Activated T-cell treated with anti-CD3 and anti-CD28 coated beads, Interleukin-2, amount 50 U/mL, for 24 hours (primary cell): ENCODE data around the gene ABCC10.
"Not testable (repeated sequence)": the region's sequence is repeated elsewhere in the genome, so short reads cannot be mapped to it uniquely, and the experiment has no call there.

Experiments
- DNase-seq: peaks from one replicate; pipeline ENCODE4 v3.0.0-alpha.2; 2020
- H3K27ac Mint-ChIP-seq: 2 replicates; pipeline ENCODE4 v1.8.0; 2020; ENCODE audit warnings: mild to moderate bottlenecking, mixed read lengths
- H3K27me3 Mint-ChIP-seq: 2 replicates; pipeline ENCODE4 v1.8.0; 2020; ENCODE audit warnings: mixed read lengths
- H3K36me3 Mint-ChIP-seq: 2 replicates; pipeline ENCODE4 v1.8.0; 2020; ENCODE audit warnings: low read depth, mixed read lengths
- H3K4me1 Mint-ChIP-seq: 2 replicates; pipeline ENCODE4 v1.8.0; 2020; ENCODE audit warnings: low read depth, mixed read lengths
- H3K4me3 Mint-ChIP-seq: 2 replicates; pipeline ENCODE4 v1.8.0; 2020; ENCODE audit warnings: mild to moderate bottlenecking, moderate library complexity, mixed read lengths
- H3K9me3 Mint-ChIP-seq: 2 replicates; pipeline ENCODE4 v1.8.0; 2020; ENCODE audit warnings: mixed read lengths

Gene ABCC10

DNA sequence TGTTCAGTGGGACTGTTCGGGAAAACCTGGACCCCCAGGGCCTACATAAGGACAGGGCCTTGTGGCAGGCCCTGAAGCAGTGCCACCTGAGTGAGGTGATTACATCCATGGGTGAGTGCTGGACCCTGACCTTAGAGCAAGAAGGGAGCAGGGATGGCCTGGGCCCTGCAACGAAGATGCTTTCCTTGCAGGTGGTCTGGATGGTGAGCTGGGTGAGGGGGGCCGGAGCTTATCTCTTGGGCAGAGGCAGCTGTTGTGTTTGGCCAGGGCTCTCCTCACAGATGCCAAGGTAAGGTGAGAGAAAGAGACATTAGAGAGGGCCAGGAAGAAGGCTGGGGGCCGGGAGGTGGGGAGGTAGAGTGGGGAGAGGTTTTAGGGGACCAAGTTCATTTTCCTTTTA lies 21.6 kb downstream of the ABCC10 start:
- H3K4me3 Mint-ChIP-seq = no peak overlapping the region
- peak overlapping the region; percentile 23 for H3K27ac Mint-ChIP-seq
- H3K36me3 Mint-ChIP-seq = peaks cover 90% of the 10 kb centered on the region
- no peaks in the 10 kb centered on the region for H3K4me1 Mint-ChIP-seq
- DNase-seq = no peak
- H3K27me3 Mint-ChIP-seq = no peaks in the 10 kb centered on the region
- no peaks in the 10 kb centered on the region for H3K9me3 Mint-ChIP-seq

DNA sequence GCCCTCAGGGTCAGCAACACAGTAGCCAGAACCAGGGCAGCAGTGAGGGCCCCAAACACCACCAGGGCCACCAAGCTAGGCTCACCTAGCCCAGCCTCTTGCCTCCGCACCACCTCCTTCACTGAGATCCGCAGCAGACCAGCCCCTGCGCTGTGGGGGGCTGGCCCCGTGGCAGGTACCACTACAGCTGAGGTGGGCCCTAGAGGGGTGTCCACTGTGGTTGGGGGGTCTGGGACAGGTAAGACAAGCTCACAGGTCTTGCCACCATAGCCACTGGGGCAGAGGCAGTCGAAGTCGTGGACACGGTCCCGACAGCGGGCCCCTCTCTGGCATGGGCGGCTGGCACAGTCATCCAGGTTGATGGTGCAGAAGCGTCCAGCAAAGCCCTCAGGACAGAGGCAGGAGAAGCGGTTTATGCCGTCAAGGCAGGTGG lies 23.4 kb downstream of the ABCC10 start:
- H3K9me3 Mint-ChIP-seq = no peaks in the 10 kb centered on the region
- H3K4me1 Mint-ChIP-seq = peaks cover 7% of the 10 kb centered on the region
- H3K27ac Mint-ChIP-seq = no peak overlapping the region
- H3K27me3 Mint-ChIP-seq = peaks cover 1% of the 10 kb centered on the region
- H3K36me3 Mint-ChIP-seq = peaks cover 72% of the 10 kb centered on the region
- no peak overlapping the region for H3K4me3 Mint-ChIP-seq
- DNase-seq = no peak

DNA sequence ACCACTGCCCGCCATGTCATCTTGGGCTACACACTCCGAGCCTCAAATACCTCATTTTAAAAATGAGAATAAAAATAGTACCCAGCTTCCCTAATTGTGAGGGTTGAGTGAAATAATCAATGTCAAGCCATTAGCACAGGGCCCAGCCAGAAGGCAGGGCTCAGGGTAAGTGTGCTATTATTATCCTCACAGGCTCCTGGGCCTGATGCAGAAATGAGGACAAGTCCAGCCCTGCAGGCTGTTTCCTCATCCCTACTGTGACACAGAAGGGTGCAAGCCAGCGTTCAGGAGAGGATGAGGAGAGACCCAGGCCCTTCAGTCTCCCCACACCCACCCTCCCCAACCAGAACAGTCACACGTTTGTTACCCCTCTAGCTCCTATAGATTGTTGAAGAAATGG lies 24.0 kb downstream of the ABCC10 start:
- no peak for DNase-seq
- Mint-ChIP-seq H3K27me3 (peaks cover 7% of the 10 kb centered on the region), H3K27ac (no peak overlapping the region), H3K4me3 (no peak overlapping the region), H3K9me3 (no peaks in the 10 kb centered on the region), H3K4me1 (peaks cover 13% of the 10 kb centered on the region), H3K36me3 (peaks cover 66% of the 10 kb centered on the region)

DNA sequence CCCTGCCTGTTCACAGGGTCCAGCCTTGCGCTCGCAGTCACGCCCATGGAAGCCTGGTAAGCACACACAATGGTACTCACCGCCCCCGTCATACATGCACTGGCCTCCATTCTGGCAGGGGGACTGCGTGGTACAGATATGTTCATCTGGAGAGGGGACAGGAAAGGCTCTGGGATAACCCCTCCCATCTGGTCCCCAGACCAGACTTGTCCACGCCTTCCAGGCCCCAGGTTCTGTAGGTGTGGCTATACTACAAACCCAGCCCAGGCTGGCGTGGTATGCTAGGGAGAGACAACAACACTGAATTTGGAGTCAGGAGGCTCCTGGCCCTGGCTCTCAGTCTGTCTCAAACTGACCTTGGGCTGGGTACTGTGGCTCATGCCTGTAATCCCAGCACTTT lies 24.6 kb downstream of the ABCC10 start:
- Mint-ChIP-seq H3K4me1 (peaks cover 15% of the 10 kb centered on the region), H3K27me3 (peaks cover 11% of the 10 kb centered on the region), H3K4me3 (no peak overlapping the region), H3K27ac (no peak overlapping the region), H3K36me3 (peaks cover 62% of the 10 kb centered on the region), H3K9me3 (no peaks in the 10 kb centered on the region)
- DNase-seq = no peak

DNA sequence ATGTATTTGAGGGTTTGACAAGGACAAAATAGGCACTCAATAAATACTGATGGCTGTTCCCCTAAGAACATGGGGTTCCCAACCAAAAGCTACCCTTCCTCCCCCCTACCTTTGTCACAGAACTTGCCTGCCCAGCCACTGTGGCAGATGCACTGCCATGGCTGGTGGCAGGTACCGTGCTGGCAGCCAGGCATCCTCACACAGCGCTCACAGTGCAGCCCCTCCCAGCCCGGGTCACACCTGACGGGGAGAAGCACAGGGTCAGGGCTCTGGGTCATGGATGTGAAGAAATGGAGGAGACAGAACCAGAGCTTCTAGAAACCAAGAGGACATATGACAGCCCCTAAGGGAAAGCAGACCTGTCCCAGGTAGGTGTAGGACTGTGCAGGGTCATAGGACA lies 25.6 kb downstream of the ABCC10 start:
- no peak for DNase-seq
- no peak overlapping the region for H3K27ac Mint-ChIP-seq

DNA sequence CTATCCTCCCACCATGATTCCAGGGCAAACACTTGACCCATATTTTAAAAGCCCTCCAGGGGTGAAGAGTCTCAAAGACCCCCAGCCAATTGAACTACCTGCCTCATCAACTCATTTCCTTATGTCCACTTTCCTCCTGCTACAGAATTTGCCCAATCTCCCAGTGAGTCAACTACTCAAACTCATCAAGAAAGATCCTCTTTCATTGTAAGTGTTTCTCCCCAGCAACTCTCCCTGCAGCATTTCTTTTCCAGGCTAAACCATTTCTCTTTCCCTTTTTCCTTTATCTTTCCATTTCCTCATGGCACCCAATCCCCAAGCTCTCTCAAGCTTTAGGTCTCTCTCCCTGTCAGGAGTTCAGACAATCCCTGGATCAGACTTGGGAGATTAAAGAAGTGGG lies 26.5 kb downstream of the ABCC10 start:
- Mint-ChIP-seq H3K4me1 (peaks cover 15% of the 10 kb centered on the region), H3K27ac (no peak overlapping the region), H3K27me3 (peaks cover 12% of the 10 kb centered on the region), H3K36me3 (peaks cover 43% of the 10 kb centered on the region), H3K9me3 (no peaks in the 10 kb centered on the region), H3K4me3 (peak overlapping the region; percentile 72)
- DNase-seq = no peak

More for the DNA sequence above, 25.6 kb downstream of the ABCC10 start:
- Mint-ChIP-seq H3K36me3 (peaks cover 52% of the 10 kb centered on the region), H3K4me3 (no peak overlapping the region), H3K9me3 (no peaks in the 10 kb centered on the region), H3K27me3 (peaks cover 12% of the 10 kb centered on the region), H3K4me1 (peaks cover 15% of the 10 kb centered on the region)

DNA sequence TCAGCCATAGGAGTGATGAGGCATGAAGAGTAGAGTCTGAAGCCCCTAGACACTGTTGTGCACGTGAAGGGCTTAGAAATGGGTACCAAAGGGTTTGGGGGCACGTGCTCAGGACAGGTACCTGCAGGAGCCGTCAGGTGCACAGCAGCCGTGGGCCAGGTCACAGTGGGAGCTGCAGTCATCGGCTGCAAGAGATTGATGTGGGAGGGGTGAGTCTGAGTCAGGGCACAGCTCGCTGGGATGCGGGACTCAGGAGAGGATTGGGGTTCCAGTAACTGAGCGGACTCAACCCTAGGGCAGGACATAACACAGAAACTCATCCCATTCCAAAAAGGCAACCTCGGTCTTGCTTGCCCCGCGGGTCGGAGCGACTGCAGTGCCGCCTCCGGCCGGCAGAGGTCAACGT lies 27.0 kb downstream of the ABCC10 start:
- H3K36me3 Mint-ChIP-seq = peaks cover 39% of the 10 kb centered on the region
- H3K4me3 Mint-ChIP-seq = peak overlapping the region; percentile 72
- DNase-seq = peak; percentile 82
- no peaks in the 10 kb centered on the region for H3K9me3 Mint-ChIP-seq
- H3K27me3 Mint-ChIP-seq = peaks cover 12% of the 10 kb centered on the region
- H3K27ac Mint-ChIP-seq = peak overlapping the region; percentile 9
- peaks cover 15% of the 10 kb centered on the region for H3K4me1 Mint-ChIP-seq

DNA sequence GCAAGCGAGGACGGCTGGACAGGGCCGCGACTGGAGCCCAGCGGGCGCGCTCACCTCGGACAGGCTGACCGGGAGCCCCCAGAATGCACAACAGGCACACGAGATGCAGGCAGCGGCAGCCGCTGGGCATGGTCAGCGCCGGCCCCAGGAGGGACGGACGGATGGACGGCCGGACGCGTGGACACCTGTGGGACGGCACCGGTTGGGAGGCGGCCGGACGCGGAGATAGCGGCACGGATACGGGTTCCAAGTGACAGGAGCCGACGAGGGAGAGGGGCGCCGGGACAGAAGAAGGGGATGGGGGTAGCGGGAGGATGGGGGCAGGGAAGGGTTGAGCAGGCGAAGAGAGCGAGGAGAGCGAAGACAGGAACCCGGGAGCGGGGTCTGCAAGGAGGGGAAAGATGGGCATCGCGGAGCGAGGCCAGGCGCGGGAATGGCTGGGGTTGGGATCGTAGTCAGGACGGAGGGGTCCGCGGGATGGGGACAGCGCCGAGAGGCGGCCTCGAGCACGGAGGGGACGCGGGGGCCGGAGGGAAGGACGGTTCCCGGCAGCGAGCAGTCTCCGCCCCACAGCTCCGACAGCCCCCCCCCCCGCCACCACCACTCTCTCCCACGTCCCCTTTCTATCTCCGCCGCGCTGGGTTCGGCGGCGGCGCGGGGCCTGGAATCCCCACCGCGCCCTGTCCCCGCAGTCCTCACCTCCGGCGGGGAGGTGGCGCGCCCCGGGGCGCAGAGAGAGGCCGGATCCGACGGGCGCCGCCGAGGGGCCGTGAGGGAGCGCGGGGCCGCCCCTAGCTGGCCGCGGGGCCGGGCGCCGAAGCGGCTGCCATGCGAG lies 27.6 kb downstream of the ABCC10 start:
- Mint-ChIP-seq H3K36me3 (peaks cover 32% of the 10 kb centered on the region), H3K4me1 (peaks cover 15% of the 10 kb centered on the region), H3K4me3 (peak overlapping the region; percentile 72), H3K27me3 (peaks cover 12% of the 10 kb centered on the region), H3K27ac (no peak overlapping the region), H3K9me3 (no peaks in the 10 kb centered on the region)
- DNase-seq = peak; percentile 71

DNA sequence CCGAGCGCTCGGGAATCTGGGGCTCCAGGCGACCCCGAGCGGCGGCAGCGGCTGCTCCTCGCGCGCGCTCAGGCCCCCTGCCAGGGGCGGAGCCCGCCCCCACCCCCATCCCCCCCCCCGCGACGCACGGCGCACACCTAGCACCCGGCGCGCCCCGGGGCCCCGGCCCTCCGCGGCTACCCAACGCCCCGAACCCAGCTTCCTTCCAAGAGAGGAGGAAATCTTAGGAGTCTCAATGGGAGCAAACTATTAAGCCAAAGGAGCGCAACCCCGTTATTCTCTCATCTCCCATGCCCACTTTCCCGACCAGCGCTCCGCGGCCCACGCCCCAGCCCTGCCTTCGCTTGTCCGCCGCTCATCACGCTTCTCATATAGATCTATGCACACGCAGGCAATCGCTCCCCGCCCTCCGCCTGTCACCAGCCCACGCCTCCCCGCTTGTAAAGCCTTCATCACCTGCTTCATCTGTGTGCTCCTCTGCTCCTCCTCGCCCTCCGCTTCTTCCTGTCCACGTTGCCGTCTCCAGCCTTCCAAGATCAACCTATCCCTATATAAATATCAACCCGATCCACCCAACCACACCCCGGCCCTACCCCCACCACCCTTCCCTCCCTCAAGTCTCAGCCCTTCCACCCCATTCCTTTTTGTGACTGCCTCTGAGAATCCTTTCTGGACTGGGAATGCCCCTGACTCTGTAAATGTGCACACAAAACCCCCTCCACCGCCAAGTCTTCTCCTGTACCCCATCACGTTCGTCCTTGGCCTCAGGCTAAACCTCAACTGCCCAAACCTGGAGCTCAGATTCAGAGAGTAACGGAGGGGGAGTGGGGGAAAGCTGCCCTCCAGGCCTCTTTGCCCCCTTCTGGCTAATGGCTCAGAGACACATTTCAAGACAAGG lies 28.4 kb downstream of the ABCC10 start, which contains the start of gene DLK2:
TSS of gene DLK2 (minus strand) at position 18 of the 898 bp plus-strand sequence. CDS start 723 bp downstream, outside the sequence.
- H3K4me1 Mint-ChIP-seq = peaks cover 15% of the 10 kb centered on the region
- peaks cover 24% of the 10 kb centered on the region for H3K36me3 Mint-ChIP-seq
- H3K27me3 Mint-ChIP-seq = peaks cover 12% of the 10 kb centered on the region
- peak within 1 kb of the TSS; percentile 78 for H3K4me3 Mint-ChIP-seq
- H3K9me3 Mint-ChIP-seq = no peaks in the 10 kb centered on the region
- peak; percentile 70 for DNase-seq
- H3K27ac Mint-ChIP-seq = peak within 1 kb of the TSS; percentile 38

DNA sequence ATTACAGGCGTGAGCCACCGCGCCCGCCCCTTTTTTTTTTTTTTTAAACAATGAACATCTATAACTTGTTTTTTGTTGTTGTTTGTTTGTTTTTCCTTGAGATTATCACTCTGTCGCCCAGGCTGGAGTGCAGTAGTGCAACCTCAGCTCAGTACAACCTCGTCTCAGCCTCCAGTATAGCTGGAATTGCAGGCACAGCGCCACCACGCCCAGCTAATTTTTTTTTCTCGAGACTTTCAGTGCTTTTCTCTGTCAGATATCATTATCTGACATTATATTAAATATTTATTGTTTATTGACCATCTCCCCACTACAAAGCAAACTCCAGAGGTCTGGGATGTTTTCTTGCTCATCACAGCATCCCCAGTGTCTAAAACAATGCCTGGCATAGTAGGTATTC lies 30.3 kb downstream of the ABCC10 start:
- no peak overlapping the region for H3K27ac Mint-ChIP-seq
- H3K4me3 Mint-ChIP-seq = no peak overlapping the region

DNA sequence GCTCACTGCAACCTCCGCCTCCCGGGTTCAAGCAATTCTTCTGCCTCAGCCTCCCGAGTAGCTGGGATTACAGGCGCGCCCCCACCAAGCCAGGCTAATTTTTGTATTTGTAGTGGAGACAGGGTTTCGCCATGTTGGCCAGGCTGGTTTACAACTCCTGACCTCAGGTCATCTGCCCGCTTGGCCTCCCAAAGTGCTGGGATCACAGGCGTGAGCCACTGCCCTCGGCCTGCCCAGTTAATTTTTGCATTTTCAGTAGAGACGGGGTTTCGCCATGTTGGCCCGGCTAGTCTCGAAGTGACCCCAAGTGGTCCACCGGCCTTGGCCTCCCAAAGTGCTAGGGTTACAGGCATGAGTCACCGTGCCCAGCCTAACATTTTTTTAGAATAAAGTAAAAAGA lies 30.8 kb downstream of the ABCC10 start:
- peaks cover 18% of the 10 kb centered on the region for H3K27me3 Mint-ChIP-seq
- H3K4me3 Mint-ChIP-seq = not testable (repeated sequence)

More for the DNA sequence above, 30.3 kb downstream of the ABCC10 start:
- DNase-seq = no peak
- no peaks in the 10 kb centered on the region for H3K9me3 Mint-ChIP-seq
- peaks cover 15% of the 10 kb centered on the region for H3K4me1 Mint-ChIP-seq
- H3K36me3 Mint-ChIP-seq = peaks cover 9% of the 10 kb centered on the region
- peaks cover 15% of the 10 kb centered on the region for H3K27me3 Mint-ChIP-seq

DNA sequence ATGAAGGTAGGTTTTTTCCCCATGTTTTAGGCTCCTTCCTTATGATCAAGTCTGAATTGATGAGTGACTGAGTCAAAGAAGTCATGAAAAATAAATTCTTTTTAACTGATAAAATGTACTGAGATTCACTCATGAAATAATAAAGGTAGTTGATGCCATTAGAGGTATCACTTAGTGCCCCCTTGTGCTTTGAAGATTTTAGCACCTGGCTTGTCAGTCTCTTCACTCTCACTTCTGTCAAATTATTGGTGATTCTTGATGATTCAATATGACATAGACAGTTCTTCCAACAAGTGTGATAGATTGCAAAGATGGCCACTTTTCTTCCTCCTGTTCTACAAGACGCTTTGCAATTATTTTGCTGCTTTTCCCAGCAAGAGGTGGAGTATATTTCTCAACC lies 32.2 kb downstream of the ABCC10 start:
- H3K27me3 Mint-ChIP-seq = peaks cover 21% of the 10 kb centered on the region
- no peak overlapping the region for H3K27ac Mint-ChIP-seq
- no peaks in the 10 kb centered on the region for H3K36me3 Mint-ChIP-seq
- no peak overlapping the region for H3K4me3 Mint-ChIP-seq
- no peak for DNase-seq
- H3K4me1 Mint-ChIP-seq = peaks cover 10% of the 10 kb centered on the region
- no peaks in the 10 kb centered on the region for H3K9me3 Mint-ChIP-seq

More for the DNA sequence above, 30.8 kb downstream of the ABCC10 start:
- H3K9me3 Mint-ChIP-seq, DNase-seq, H3K36me3 Mint-ChIP-seq, H3K27ac Mint-ChIP-seq: not testable (repeated sequence)
- peaks cover 15% of the 10 kb centered on the region for H3K4me1 Mint-ChIP-seq

DNA sequence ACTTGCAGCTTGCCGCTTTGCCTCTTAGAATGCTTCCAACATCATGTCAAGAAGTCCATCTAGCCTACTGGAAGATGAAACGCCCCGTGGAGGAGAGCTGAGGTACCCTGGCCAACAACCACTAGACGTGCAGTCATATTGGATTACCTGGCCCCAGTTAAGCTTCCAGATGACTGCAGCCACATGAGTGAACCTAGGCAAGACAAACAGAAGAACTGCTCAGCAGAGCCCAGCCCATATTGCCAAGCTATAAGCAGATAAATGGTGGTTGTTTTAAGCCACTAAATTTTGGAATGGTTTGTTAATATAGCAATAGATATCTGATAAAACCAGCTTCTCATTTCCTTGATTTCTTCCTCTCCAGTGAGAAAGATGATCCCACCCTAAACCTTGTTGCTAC lies 32.7 kb downstream of the ABCC10 start:
- Mint-ChIP-seq H3K27ac (no peak overlapping the region), H3K9me3 (no peaks in the 10 kb centered on the region), H3K36me3 (no peaks in the 10 kb centered on the region), H3K4me3 (no peak overlapping the region), H3K4me1 (peaks cover 9% of the 10 kb centered on the region), H3K27me3 (peaks cover 21% of the 10 kb centered on the region)
- no peak for DNase-seq

DNA sequence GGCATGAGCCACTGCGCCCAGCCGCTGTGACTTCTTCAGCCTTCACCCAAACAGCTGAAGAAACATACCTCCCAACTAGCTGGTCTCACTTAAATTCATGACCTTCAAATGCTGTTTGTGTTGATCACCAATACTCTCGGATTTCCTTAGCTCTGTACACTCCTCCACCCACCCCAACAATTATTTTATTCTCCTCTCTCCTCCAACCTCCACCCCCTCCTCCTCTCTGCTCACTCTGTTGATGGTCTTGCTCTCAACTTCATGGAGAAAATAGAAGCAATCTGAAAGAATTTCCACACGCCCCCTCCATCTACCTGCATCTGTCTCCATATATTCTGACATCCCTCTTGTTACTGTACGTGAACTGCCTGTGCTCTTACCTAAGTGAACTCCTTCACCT lies 34.6 kb downstream of the ABCC10 start:
- Mint-ChIP-seq H3K36me3 (no peaks in the 10 kb centered on the region), H3K4me3 (no peak overlapping the region), H3K9me3 (no peaks in the 10 kb centered on the region), H3K27ac (no peak overlapping the region), H3K27me3 (peaks cover 20% of the 10 kb centered on the region), H3K4me1 (no peaks in the 10 kb centered on the region)
- no peak for DNase-seq
